WTC11 (cell line): ENCODE data around the gene CACTIN. TPM values are rescaled to one million over a fixed set of nuclear protein-coding genes. Genes with fewer than 3 reads are reported as not detected.

Experiments
- total RNA-seq: library from RNA; stranded (reverse); gene quantifications from 3 replicates; pipeline ENCODE4 v1.2.3, GENCODE V29; 2021

CACTIN gene
- total RNA-seq, 1 experiment from 2014 or later, result 42.2 TPM

Other genes starting within 250 kb of the CACTIN start
- 2.8 to 9.9 TPM (median 7.4 TPM) in 3 replicates for gene SMIM24, start 146.3 kb downstream of the CACTIN start, total RNA-seq
- not detected in 3 replicates for gene SMIM44, start 143.3 kb downstream of the CACTIN start, total RNA-seq
- gene DOHH, start 126.1 kb downstream of the CACTIN start, total RNA-seq, result 16.9 to 22.2 TPM (median 18.3 TPM) in 3 replicates
- gene FZR1, start 120.5 kb downstream of the CACTIN start, total RNA-seq, result 43.6 to 60.8 TPM (median 44.4 TPM) in 3 replicates
- gene TEKTIP1, start 87.6 kb downstream of the CACTIN start, total RNA-seq, result 3.3 to 6.3 TPM (median 4.7 TPM) in 3 replicates
- 59.9 to 75.4 TPM (median 71.0 TPM) in 3 replicates for gene MFSD12, start 69.2 kb downstream of the CACTIN start, total RNA-seq
- 115 to 132 TPM (median 121 TPM) in 3 replicates for gene HMG20B, start 53.8 kb downstream of the CACTIN start, total RNA-seq
- gene GIPC3, start 41.3 kb downstream of the CACTIN start, total RNA-seq, result 1.0 to 2.3 TPM (median 1.6 TPM) in 3 replicates
- gene TBXA2R, start 19.9 kb downstream of the CACTIN start, total RNA-seq, result 1.0 to 1.4 TPM (median 1.3 TPM) in 3 replicates
- gene PIP5K1C, start 73.7 kb upstream of the CACTIN start, total RNA-seq, result 34.0 to 36.2 TPM (median 36.0 TPM) in 3 replicates
- gene TJP3, start 81.6 kb upstream of the CACTIN start, total RNA-seq, result 36.2 to 44.0 TPM (median 39.7 TPM) in 3 replicates
- gene APBA3, start 134.9 kb upstream of the CACTIN start, total RNA-seq, result 27.5 to 29.6 TPM (median 28.1 TPM) in 3 replicates
- gene MRPL54, start 135.9 kb upstream of the CACTIN start, total RNA-seq, result 60.9 to 65.3 TPM (median 62.3 TPM) in 3 replicates
- gene RAX2, start 145.4 kb upstream of the CACTIN start, total RNA-seq, result 0.09 TPM in 1 of 3 replicates, not detected in the others
- gene MATK, start 159.6 kb upstream of the CACTIN start, total RNA-seq, result 26.1 to 29.0 TPM (median 28.3 TPM) in 3 replicates
- 17.5 to 25.5 TPM (median 22.6 TPM) in 3 replicates for gene ZFR2, start 242.2 kb upstream of the CACTIN start, total RNA-seq